Fibroblast of pulmonary artery (primary cell): ENCODE measurements around the gene SNAPC4.

Source experiments
- DNase-seq: peaks from one replicate; pipeline ENCODE4 v3.0.0-alpha.2; 2010; ENCODE audit warnings: low read depth
- H3K4me3 ChIP-seq: replicated peaks from 2 replicates; pipeline ENCODE4 v1.5.1; 2011; ENCODE audit warnings: low read depth, mild to moderate bottlenecking, control low read depth, low read length, moderate library complexity
- CTCF ChIP-seq: IDR thresholded peaks from 2 replicates; pipeline ENCODE4 v1.5.1; 2011; ENCODE audit warnings: mild to moderate bottlenecking, control low read depth, low read length, inconsistent platforms; ENCODE audit errors: missing control alignments

The SNAPC4 gene

DNA sequence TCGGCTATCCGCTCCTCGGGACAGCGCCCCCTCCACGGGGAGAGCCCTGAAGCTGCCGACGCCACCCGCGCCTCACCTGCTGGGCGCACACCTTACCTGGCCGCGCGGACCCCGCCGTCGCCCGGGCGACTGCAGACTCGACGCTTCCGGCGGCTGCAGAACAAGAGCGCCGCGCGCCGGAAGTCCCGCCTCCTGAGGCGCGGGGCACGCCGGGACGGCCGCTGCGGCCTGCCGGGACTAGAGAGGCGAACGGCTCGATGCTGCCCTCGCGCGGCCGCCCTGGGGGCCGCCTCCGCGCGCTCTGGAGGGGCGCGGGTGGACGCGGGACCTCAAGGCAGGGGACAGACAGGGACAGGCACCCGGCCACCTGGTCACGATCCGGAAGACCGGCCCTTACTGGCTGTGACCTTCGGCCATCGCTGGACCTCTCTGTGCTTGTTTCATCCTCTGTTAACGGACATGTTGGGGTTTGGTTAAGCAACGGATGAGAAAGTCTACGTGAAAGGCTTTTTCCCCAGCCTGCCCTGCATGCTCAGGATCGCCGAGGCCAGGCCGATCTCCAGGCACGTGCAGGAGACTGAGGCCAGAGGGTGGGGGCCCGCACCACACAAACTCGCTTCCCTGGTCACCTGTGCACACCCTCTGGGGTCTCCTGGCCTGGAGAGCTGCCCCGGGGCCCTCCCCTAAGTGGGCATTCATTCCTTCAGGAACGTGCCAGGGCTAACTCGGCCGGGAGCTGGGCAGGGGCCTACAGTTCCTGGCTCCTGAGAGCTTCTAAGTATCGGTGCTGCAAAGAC, at the start of gene SNAPC4:
Gene SNAPC4, minus strand, starts transcription at position 133 of the 797 bp plus-strand sequence. CDS start 1,742 bp downstream, outside the sequence.
- TF ChIP-seq CTCF = peak; percentile 32
- peak; percentile 86 for DNase-seq
- H3K4me3 ChIP-seq = peak within 1 kb of the TSS; percentile 76

- H3K4me3 ChIP-seq = no peak overlapping the region
- no peak for TF ChIP-seq CTCF
- DNase-seq = no peak
These were observed 48.7 kb upstream of the SNAPC4 start for GRCh38 chr9:136448655-136449054.

DNA sequence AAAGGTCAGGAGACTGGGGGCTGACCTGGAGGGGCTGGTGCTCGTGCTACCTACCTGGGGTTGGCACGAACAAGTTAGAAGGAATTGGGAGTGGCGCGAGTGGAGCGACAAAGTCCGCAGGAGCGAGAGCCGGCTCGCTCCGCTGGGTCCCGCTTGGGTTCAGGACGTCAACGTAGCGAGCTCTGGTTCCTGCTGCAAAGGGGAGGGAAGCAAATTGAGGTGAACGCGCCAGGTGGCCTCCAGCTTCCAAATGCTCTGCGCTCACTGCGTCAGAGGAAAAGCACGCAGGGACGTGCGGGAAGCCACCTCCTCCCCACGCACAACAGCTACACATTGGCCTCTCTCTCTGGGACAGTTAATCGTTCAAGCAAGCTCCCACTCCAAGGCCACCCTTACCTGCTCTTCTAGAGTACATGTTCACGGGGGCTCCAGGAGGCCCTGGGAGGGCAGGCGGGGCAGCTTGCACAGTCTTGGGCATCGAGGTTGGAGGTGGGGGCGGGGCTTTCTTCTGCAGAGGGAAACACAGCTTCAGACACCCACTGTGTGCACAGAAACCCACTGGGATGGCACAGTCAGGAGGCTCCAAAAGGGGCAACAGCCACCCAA, 47.3 kb upstream of the SNAPC4 start:
- H3K4me3 ChIP-seq = no peak overlapping the region
- TF ChIP-seq CTCF = no peak
- DNase-seq = no peak

DNA sequence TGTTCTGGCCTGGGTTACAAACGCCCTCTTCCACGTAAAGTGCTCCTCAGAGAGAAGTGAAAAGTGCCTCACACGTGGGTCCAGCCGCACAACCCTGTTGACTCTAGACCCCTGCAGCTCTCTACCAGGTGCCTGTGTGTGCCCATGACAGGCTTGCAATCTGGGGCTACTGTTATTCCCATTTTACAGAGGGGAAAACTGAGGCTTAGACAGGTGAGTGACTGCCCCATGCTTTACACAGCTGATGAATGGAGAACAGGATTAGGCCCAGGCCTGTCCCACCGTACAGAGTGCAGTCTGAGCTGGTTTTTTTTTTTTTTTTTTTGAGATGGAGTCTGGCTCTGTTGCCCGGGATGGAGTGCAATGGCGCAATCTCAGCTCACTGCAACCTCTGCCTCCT, 45.8 kb upstream of the SNAPC4 start:
- no peak for TF ChIP-seq CTCF
- no peak for DNase-seq
- H3K4me3 ChIP-seq = no peak overlapping the region

DNA sequence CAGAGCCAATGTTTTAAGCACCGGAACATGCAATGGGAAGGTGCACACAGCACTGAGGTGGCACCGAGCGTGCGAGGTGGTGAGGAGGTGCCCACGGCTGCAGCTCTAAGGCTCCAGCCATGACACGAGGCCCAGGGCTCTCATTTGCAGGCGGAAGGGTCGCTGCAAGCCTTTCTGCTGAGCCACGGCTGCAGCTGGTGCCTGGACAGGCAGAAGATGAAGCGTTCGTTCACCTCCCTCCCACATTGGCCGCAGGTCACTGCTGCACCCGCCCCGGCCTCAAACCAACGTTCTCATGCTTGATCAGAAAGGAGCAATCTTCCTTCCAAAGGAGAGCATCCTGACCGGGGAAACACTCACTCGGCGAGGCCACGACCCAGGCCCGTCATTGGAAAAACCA, 44.1 kb upstream of the SNAPC4 start:
- H3K4me3 ChIP-seq = no peak overlapping the region
- DNase-seq = no peak
- TF ChIP-seq CTCF = no peak

GRCh38 chr9:136443687-136444086, 43.7 kb upstream of the SNAPC4 start:
- no peak overlapping the region for H3K4me3 ChIP-seq
- DNase-seq = no peak

More at GRCh38 chr9:136443687-136444086, 43.7 kb upstream of the SNAPC4 start:
- TF ChIP-seq CTCF = no peak
